Measurements from ENCODE around the gene TPMT.

GRCh38 chr6:18155150-18155863 lies 430 bp upstream of the TPMT start, which contains the start of gene KDM1B:
- TF ChIP-seq, protein P1, sequence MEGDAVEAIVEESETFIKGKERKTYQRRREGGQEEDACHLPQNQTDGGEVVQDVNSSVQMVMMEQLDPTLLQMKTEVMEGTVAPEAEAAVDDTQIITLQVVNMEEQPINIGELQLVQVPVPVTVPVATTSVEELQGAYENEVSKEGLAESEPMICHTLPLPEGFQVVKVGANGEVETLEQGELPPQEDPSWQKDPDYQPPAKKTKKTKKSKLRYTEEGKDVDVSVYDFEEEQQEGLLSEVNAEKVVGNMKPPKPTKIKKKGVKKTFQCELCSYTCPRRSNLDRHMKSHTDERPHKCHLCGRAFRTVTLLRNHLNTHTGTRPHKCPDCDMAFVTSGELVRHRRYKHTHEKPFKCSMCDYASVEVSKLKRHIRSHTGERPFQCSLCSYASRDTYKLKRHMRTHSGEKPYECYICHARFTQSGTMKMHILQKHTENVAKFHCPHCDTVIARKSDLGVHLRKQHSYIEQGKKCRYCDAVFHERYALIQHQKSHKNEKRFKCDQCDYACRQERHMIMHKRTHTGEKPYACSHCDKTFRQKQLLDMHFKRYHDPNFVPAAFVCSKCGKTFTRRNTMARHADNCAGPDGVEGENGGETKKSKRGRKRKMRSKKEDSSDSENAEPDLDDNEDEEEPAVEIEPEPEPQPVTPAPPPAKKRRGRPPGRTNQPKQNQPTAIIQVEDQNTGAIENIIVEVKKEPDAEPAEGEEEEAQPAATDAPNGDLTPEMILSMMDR (IDR thresholded peaks at IDR 0.05) = no peak
- TF ChIP-seq POLR2A (IDR thresholded peaks at IDR 0.05) = peak; percentile 54
